ENCODE measurements around the gene KCNJ1. TPM values are rescaled to one million over a fixed set of nuclear protein-coding genes. Genes with fewer than 3 reads are reported as not detected.

Gene KCNJ1
- total RNA-seq, 4 donors from 2014 or later: 0.10 to 0.88 (median 0.42) TPM; not detected in 1

DNA sequence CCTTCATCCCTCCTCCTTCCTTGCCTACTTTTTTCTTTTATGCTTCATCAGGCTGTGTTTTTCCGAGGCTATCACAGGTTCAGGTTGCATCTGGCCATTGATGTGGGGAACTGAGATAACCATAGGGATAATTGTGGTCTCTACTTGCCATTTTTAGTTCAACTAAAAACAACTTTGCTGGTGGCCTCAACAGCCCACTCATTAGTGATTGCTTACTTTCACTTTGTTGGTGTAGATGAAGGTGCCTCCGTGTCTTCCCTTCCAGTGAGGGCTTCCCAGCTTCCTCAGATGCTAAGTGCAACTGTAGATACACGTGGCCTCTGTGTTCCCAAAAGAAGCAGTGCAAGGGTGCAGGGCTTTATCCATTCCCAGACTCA is 35.0 kb downstream of the KCNJ1 start:
- no peak for DNase-seq (ENCODE audit: low spot score in 2 of 2)
- intact Hi-C loops (cut with DNase I; ENCODE audit: low total_unique reads): loop anchor here (5.0 kb wide), 1 partner anchor 660 kb away; no protein-coding TSS in a partner anchor
- no peak for TF ChIP-seq POLR2A (IDR thresholded peaks at IDR 0.05)
- TF ChIP-seq, protein P1, sequence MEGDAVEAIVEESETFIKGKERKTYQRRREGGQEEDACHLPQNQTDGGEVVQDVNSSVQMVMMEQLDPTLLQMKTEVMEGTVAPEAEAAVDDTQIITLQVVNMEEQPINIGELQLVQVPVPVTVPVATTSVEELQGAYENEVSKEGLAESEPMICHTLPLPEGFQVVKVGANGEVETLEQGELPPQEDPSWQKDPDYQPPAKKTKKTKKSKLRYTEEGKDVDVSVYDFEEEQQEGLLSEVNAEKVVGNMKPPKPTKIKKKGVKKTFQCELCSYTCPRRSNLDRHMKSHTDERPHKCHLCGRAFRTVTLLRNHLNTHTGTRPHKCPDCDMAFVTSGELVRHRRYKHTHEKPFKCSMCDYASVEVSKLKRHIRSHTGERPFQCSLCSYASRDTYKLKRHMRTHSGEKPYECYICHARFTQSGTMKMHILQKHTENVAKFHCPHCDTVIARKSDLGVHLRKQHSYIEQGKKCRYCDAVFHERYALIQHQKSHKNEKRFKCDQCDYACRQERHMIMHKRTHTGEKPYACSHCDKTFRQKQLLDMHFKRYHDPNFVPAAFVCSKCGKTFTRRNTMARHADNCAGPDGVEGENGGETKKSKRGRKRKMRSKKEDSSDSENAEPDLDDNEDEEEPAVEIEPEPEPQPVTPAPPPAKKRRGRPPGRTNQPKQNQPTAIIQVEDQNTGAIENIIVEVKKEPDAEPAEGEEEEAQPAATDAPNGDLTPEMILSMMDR (IDR thresholded peaks at IDR 0.05): no peak
- no peak overlapping the region for H3K4me3 ChIP-seq (ENCODE audit: low read depth, poor library complexity, severe bottlenecking)
- 61 to 72% methylated on average over 3 of the region's 3 CpGs for WGBS, 2 donors

DNA sequence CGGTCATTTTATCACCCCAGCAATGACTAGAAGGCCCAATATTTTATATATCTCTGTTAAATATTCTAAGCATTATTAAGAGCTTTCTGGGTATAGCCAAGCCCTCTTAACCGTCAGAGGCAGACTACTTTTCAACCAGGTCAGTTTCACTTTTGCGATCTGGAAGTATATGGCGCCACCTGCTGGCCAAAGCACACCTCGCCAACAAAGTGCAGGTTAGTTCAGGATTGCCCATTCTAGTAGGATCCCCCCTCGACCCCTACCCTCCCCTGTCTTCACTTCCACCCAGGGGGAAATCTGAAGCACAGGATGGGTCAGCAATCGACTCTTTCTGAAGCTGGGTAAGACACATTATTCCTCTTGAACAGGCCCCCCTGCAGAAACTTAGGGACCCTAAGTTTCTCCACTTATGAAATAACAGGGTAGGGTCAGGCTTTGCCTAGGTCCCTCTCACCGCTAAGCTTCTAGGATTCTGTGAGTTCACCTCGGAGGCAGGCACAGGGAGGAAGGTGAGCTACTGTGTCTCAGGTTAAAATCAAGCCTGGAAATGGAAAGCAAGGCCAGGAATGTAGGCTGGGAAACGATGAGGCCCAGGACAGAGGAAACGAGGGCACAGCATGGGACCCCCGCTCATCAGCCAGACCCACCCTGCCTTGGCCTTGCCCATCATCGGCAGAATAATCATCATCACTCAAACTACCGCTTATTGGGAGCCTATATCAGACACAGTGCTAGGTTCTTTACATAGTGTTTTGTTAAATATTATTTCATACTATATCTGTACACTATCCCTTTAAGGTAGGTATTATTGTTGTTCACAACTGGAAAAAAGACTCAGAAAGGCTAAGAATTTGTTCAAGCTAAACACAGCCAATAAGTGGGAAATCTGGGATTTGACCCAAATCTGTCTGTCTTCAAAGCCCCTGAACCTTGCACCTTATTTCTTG is 35.6 kb downstream of the KCNJ1 start:
- no peak for TF ChIP-seq POLR2A (IDR thresholded peaks at IDR 0.05)
- TF ChIP-seq, protein P1 (IDR thresholded peaks at IDR 0.05): no peak
- WGBS, 2 donors: 31 to 34% methylated on average over 14 of the region's 14 CpGs
- intact Hi-C loops (cut with DNase I; ENCODE audit: low total_unique reads): loop anchor here (5.0 kb wide), 1 partner anchor 659 kb away; no protein-coding TSS in a partner anchor
- peak; percentile 74 to 96 for DNase-seq (ENCODE audit: low spot score in 2 of 2)
- H3K4me3 ChIP-seq (ENCODE audit: low read depth, poor library complexity, severe bottlenecking): no peak overlapping the region

DNA sequence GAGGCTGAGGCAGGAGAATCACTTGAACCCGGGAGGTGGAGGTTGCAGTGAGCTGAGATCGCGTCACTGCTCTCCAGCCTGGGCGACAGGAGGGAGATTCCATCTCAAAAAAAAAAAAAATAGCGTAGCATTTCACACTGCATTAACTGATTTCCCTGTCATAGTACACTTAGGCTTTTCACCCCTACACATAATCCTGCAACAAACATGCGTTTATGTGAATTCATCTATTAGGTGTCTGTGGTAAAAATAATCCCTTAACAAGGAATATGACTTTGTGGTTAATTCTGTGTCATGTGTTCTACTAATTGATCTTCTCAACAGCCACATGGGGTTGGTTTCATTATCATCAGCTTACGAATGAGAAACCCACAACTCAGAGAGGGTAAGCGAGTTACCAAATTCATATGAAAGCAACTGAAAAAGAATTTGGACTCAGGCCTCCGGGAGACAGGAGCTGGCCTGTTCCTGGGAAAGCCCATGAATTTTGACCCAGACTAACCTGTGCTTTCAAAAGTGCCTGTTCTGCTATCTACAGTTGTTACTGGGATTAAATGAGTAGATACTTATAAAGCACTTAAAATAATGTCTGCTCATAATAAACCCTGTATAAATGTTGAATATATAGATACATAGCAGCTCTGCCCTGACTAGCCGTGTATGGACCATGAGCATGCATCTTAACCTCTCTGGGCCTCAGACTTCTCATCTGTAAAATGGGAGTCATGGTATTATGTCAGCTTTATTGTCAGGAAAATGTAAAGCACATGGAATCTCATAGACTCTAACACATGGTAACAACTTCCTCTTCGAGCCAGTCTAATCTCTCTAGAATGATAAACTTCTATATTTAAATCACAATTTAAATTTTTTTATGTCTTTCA is 36.6 kb downstream of the KCNJ1 start:
- H3K4me3 ChIP-seq (ENCODE audit: low read depth, poor library complexity, severe bottlenecking): no peak overlapping the region
- DNase-seq (ENCODE audit: low spot score in 2 of 2): peak in 1 of 2 donors; percentile 56
- TF ChIP-seq POLR2A (IDR thresholded peaks at IDR 0.05): no peak
- TF ChIP-seq, protein P1 (IDR thresholded peaks at IDR 0.05): no peak
- intact Hi-C loops (cut with DNase I; ENCODE audit: low total_unique reads): loop anchor here (5.0 kb wide), 1 partner anchor 658 kb away; no protein-coding TSS in a partner anchor
- WGBS, 2 donors: 87 to 89% methylated on average over 11 of the region's 11 CpGs

DNA sequence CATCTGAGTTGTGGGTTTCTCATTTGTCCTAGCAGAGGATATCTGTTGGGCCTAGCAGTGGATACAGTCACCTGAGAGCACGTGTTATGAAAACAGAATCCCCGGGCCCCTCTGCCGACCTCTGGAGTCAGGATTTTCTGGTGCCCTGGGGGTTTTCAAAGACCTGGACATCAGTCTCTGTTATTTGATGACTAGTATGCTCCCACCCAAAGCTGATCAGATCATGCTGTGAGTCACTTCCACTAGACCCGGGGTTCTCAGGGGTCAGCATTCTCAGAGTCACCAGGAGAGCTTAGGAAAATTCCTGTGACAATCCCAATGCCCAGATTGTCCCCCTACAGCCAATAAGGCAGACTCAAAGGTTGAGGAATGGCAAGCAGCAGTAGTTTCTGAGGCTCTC is 38.7 kb downstream of the KCNJ1 start:
- 76 to 83% methylated on average over 3 to 4 of the region's 4 CpGs for WGBS, 2 donors
- intact Hi-C loops (cut with DNase I; ENCODE audit: low total_unique reads): no loop called here
- TF ChIP-seq, protein P1 (IDR thresholded peaks at IDR 0.05): no peak
- TF ChIP-seq POLR2A (IDR thresholded peaks at IDR 0.05): no peak
- H3K4me3 ChIP-seq (ENCODE audit: low read depth, poor library complexity, severe bottlenecking): no peak overlapping the region
- peak in 1 of 2 donors; percentile 61 for DNase-seq (ENCODE audit: low spot score in 2 of 2)

DNA sequence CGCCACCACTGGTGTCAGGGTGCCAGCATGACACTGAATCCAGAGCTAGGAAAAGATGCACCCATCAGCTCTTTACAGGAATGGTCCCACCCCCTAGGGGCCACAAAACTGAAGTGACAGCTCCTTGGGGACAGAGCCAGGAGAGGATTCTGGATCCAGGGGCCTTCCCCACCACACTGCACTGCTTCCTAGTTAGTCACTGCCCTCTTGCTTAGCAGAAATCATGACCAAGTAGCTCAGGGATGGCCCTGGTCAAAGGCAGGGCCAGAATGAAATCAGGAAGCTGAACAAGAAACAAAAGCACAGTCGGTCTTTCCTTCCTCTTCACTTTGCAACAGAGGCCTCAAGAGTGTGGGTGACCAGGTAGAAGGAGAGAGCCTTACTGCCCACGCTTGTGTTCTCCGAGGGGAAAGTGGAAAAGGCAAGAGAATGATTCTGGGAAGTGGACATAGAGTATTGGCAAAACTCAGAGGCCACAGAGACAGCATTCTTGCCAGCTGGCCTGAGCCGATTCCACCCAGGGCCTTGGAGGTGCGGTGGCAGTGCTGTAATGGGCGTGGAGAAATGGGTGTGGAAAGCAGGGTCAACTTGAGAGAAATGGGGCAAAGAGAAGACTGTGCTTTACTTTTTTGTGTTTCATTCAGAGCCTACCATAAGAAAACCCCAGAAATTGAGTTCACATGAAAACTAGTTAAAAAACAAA is 39.8 kb downstream of the KCNJ1 start:
- TF ChIP-seq, protein P1 (IDR thresholded peaks at IDR 0.05): no peak
- no peak for TF ChIP-seq POLR2A (IDR thresholded peaks at IDR 0.05)

More for the DNA sequence above, 39.8 kb downstream of the KCNJ1 start:
- whole genome bisulfite sequencing, 2 donors: 86 to 88% methylated on average over 7 of the region's 7 CpGs
- no peak for DNase-seq (ENCODE audit: low spot score in 2 of 2)
- intact Hi-C loops (cut with DNase I; ENCODE audit: low total_unique reads): no loop called here
- no peak overlapping the region for H3K4me3 ChIP-seq (ENCODE audit: low read depth, poor library complexity, severe bottlenecking)

All from lower leg skin (tissue), 4 donors.